Kidney epithelial cell (primary cell): ENCODE results near the gene TRIP13. TPM values are rescaled to one million over a fixed set of nuclear protein-coding genes. Genes with fewer than 3 reads are reported as not detected.

Experiments used
- DNase-seq: peaks from one replicate; pipeline ENCODE4 v3.0.0-alpha.2; 2010; ENCODE audit warnings: low read depth
- H3K27me3 ChIP-seq: 2 replicates; pipeline ENCODE4 v1.6.0; 2011; ENCODE audit warnings: low read length; ENCODE audit not compliant: control insufficient read depth, insufficient read depth
- H3K36me3 ChIP-seq: 2 replicates; pipeline ENCODE4 v1.5.1; 2011; ENCODE audit warnings: low read length; ENCODE audit not compliant: control insufficient read depth, insufficient read depth
- H3K4me3 ChIP-seq: 2 replicates; pipeline ENCODE4 v1.5.1; 2011; ENCODE audit warnings: low read depth, mild to moderate bottlenecking, control low read depth, low read length
- CTCF ChIP-seq: IDR thresholded peaks from 2 replicates; pipeline ENCODE4 v1.5.1; 2011; ENCODE audit warnings: mild to moderate bottlenecking, moderate library complexity, low read length, control low read depth, inconsistent platforms; ENCODE audit not compliant: insufficient read depth, poor library complexity, severe bottlenecking
- total RNA-seq: library from RNA; depleted of rRNA; stranded (reverse); fragments of >200 nt; gene quantifications from 2 replicates; pipeline ENCODE4 v1.2.3, GENCODE V29; 2015

TRIP13 gene
- total RNA-seq, 1 donor from 2014 or later: 7.4 TPM

DNA sequence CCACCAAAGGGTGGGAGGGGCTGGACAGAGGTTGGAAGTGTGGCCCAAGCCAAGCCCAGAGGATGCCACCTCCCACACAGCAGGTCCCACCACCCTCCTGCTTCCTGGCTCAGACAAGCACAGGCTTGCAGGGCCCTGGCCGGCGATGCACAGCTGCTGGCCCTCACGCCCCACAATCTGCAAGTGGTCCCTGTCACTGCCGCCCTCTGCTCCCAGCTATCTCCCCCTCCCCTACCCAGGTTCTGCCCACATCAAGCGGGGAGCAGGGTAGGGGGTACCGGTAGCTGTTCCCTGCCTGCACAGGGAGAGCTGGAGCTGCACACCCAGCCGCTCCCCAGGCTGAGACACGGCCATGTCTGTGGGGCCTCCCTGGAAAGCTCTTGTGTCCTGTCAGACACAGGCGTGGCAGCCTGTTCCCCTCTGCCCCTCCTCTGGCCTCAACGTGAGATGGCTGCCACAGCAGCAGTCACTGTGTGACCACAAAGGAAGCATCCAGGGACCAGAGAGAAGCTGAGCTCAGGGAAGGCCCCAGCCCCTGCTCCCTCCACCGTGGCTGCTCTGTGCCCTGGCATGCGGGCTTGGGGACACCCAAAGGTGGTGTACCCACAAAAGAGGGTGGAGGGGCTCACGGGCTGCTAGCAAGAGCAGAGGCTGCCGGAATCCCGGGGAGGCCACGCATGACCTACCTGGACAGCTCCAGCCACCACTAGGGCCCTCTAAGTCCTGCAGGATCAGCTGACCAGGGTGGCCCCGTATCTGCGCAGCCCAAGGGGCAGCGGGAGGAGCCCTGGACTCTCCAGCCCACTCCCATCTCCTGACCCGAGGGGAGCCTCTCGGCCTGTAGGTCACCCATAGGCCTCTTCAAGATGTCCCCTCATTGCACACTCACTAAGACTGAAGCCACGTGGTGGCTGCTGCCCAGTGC is 31.0 kb upstream of the TRIP13 start:
- no peaks in the 10 kb centered on the region for H3K27me3 ChIP-seq
- no peak for DNase-seq
- no peak for TF ChIP-seq CTCF
- no peak overlapping the region for H3K4me3 ChIP-seq
- H3K36me3 ChIP-seq: peaks cover 1% of the 10 kb centered on the region

DNA sequence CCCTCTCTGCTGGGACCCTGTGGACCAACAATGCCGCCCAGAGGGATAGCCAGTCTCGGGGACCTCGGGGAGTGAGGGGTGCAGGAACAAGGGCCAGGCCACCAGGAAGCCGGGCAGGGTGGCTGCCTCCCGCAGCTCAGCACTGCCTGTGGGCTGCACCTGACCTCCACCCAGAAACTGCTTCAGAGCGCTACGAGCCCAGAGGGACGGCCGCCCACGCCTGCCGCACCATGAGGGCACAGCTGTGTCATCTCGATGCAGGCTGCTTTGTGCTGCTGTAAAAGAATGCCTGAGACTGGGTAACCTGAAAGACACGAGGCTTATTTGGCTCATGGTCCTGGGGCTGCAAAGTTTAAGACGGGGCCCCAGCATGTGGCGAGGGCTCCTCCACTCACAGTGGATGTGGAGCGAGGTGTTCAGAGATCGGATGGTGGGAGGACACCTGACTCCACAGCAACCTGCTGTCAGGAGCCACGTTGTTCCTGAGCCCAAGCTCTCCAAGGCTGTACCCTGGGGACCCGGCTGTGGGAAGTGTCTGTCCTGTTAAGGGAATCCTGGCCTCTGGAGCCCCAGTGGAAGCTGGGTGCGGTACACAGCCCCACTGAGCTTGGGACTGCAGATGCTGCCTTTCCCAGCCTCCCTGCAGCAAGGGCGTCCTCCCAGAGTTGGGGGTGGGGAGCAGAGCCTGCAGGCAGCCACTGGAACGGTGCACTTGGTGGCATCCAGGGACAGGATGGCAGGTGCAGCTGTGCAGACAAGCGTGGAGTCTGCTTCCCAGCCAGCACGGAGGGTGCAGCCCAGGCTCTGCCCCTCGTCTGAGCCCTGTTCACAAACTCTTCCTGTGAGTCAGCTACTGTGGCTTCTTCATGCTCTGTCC is 30.1 kb upstream of the TRIP13 start:
- peaks cover 1% of the 10 kb centered on the region for H3K36me3 ChIP-seq
- no peak overlapping the region for H3K4me3 ChIP-seq
- DNase-seq: peak; percentile 23
- no peaks in the 10 kb centered on the region for H3K27me3 ChIP-seq
- no peak for TF ChIP-seq CTCF

- DNase-seq: no peak
- H3K27me3 ChIP-seq: no peaks in the 10 kb centered on the region
- no peak overlapping the region for H3K4me3 ChIP-seq
- peaks cover 1% of the 10 kb centered on the region for H3K36me3 ChIP-seq
- TF ChIP-seq CTCF: no peak
Measured at GRCh38 chr5:863244-863805, 29.4 kb upstream of the TRIP13 start.

- DNase-seq: no peak
- Histone ChIP-seq H3K27me3 (no peaks in the 10 kb centered on the region), H3K36me3 (peaks cover 3% of the 10 kb centered on the region), H3K4me3 (no peak overlapping the region)
- TF ChIP-seq CTCF: no peak
Measured at GRCh38 chr5:864492-865167, 28.1 kb upstream of the TRIP13 start.

- no peak for TF ChIP-seq CTCF
- no peak overlapping the region for H3K4me3 ChIP-seq
- DNase-seq: no peak
- H3K27me3 ChIP-seq: no peaks in the 10 kb centered on the region
- peaks cover 3% of the 10 kb centered on the region for H3K36me3 ChIP-seq
Measured at GRCh38 chr5:865168-865521, 27.5 kb upstream of the TRIP13 start.
